C4-2B (cell line): ENCODE results near the gene ZFYVE9.

Source experiments
- ZFX ChIP-seq: fragments of 450-650 bp; IDR thresholded peaks from 2 replicates; pipeline ENCODE4 v1.6.1; 2017
- TF ChIP-seq, protein P1 (sequence below): fragments of 450-650 bp; conservative IDR thresholded peaks from 2 replicates; pipeline ENCODE4 v1.5.1; 2017; ENCODE audit warnings: mild to moderate bottlenecking

DNA sequence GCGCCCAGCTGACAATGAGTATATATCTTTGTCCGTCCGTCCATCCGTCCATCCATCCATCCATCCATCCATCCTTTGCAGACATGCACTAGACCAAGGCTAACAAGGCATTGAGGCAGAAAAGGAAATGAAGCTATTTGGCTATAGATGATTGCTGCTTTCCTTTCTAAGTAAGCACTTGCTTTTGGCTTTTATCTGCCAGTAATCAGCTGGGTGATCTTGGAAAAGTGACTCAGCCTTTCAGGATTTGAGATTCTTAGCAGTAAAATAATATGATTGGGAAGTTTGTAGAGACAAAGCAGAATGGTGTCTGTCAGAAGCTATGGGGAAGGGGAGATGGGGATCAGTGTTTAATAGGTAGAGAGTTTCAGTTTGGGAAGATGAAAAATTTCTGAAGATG is 22.7 kb downstream of the ZFYVE9 start:
- TF ChIP-seq, protein P1, sequence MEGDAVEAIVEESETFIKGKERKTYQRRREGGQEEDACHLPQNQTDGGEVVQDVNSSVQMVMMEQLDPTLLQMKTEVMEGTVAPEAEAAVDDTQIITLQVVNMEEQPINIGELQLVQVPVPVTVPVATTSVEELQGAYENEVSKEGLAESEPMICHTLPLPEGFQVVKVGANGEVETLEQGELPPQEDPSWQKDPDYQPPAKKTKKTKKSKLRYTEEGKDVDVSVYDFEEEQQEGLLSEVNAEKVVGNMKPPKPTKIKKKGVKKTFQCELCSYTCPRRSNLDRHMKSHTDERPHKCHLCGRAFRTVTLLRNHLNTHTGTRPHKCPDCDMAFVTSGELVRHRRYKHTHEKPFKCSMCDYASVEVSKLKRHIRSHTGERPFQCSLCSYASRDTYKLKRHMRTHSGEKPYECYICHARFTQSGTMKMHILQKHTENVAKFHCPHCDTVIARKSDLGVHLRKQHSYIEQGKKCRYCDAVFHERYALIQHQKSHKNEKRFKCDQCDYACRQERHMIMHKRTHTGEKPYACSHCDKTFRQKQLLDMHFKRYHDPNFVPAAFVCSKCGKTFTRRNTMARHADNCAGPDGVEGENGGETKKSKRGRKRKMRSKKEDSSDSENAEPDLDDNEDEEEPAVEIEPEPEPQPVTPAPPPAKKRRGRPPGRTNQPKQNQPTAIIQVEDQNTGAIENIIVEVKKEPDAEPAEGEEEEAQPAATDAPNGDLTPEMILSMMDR: no peak
- no peak for TF ChIP-seq ZFX
